HEK293T (cell line): ENCODE data around the gene NABP1.

Experiments
- BHLHE40 ChIP-seq: fragments of 450-650 bp; IDR thresholded peaks from 2 replicates; pipeline ENCODE4 v1.6.1; 2016; ENCODE audit warnings: mild to moderate bottlenecking, moderate library complexity, borderline replicate concordance
- FOXA1 ChIP-seq: fragments of 450-650 bp; IDR thresholded peaks from 2 replicates; pipeline ENCODE4 v1.6.1; 2016; ENCODE audit warnings: mild to moderate bottlenecking
- FOXK2 ChIP-seq: fragments of 450-650 bp; IDR thresholded peaks from 2 replicates; pipeline ENCODE4 v1.6.1; 2016; ENCODE audit warnings: mild to moderate bottlenecking
- FOXM1 ChIP-seq: fragments of 450-650 bp; IDR thresholded peaks from 2 replicates; pipeline ENCODE4 v1.6.1; 2017; ENCODE audit warnings: mild to moderate bottlenecking, borderline replicate concordance
- HDGF ChIP-seq: fragments of 450-650 bp; IDR thresholded peaks from 2 replicates; pipeline ENCODE4 v1.6.1; 2017; ENCODE audit warnings: antibody characterized with exemption, borderline replicate concordance
- L3MBTL2 ChIP-seq: fragments of 450-650 bp; conservative IDR thresholded peaks from 2 replicates; pipeline ENCODE4 v1.6.1; 2016; ENCODE audit warnings: mild to moderate bottlenecking
- NFRKB ChIP-seq: fragments of 450-650 bp; IDR thresholded peaks from 2 replicates; pipeline ENCODE4 v1.6.1; 2016; ENCODE audit warnings: mild to moderate bottlenecking, moderate library complexity
- SP1 ChIP-seq: fragments of 450-650 bp; IDR thresholded peaks from 2 replicates; pipeline ENCODE4 v1.6.1; 2017
- SUZ12 ChIP-seq: fragments of 450-650 bp; IDR thresholded peaks from 2 replicates; pipeline ENCODE4 v1.6.1; 2016; ENCODE audit warnings: mild to moderate bottlenecking
- ZNF384 ChIP-seq: fragments of 450-650 bp; IDR thresholded peaks from 2 replicates; pipeline ENCODE4 v1.6.1; 2016
- TF ChIP-seq, protein P1 (sequence below): fragments of 450-650 bp; IDR thresholded peaks from 2 replicates; pipeline ENCODE4 v1.6.1; 2016

- no peak for TF ChIP-seq L3MBTL2
- no peak for TF ChIP-seq FOXK2
- no peak for TF ChIP-seq FOXA1
- no peak for TF ChIP-seq HDGF
- TF ChIP-seq BHLHE40: no peak
- no peak for TF ChIP-seq FOXM1
- TF ChIP-seq NFRKB: no peak
- no peak for TF ChIP-seq ZNF384
- TF ChIP-seq SP1: no peak
- no peak for TF ChIP-seq SUZ12
- TF ChIP-seq, protein P1, sequence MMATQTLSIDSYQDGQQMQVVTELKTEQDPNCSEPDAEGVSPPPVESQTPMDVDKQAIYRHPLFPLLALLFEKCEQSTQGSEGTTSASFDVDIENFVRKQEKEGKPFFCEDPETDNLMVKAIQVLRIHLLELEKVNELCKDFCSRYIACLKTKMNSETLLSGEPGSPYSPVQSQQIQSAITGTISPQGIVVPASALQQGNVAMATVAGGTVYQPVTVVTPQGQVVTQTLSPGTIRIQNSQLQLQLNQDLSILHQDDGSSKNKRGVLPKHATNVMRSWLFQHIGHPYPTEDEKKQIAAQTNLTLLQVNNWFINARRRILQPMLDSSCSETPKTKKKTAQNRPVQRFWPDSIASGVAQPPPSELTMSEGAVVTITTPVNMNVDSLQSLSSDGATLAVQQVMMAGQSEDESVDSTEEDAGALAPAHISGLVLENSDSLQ: no peak
Measured at GRCh38 chr2:191660575-191660974, 17.4 kb upstream of the NABP1 start.
